GM13976 (cell line): ENCODE measurements around the gene GRAMD1B.
"Not testable (repeated sequence)": the region's sequence is repeated elsewhere in the genome, so short reads cannot be mapped to it uniquely, and the experiment has no call there.

Experiments
- DNase-seq: peaks from one replicate; pipeline ENCODE4 v3.0.0; 2012; ENCODE audit warnings: low spot score
- CTCF ChIP-seq: IDR thresholded peaks from 2 replicates; pipeline ENCODE4 v1.5.1; 2012; ENCODE audit warnings: borderline replicate concordance, mild to moderate bottlenecking; ENCODE audit not compliant: insufficient read depth; ENCODE audit errors: extremely low read depth, missing control alignments, control extremely low read depth
- in situ Hi-C: fragments of 300-500 bp; cut with MboI; formaldehyde crosslinking; loops from one replicate; pipeline ENCODE4 v1.12.0; 2022; ENCODE audit warnings: low sequenced_read_pairs, mixed read lengths, inconsistent platforms; ENCODE audit not compliant: unreplicated experiment

GRAMD1B gene

GRCh38 chr11:123451183-123451781, 21.2 kb downstream of the GRAMD1B start:
- DNase-seq, result no peak
- in situ Hi-C loops, result no loop called here
- no peak for TF ChIP-seq CTCF

DNA sequence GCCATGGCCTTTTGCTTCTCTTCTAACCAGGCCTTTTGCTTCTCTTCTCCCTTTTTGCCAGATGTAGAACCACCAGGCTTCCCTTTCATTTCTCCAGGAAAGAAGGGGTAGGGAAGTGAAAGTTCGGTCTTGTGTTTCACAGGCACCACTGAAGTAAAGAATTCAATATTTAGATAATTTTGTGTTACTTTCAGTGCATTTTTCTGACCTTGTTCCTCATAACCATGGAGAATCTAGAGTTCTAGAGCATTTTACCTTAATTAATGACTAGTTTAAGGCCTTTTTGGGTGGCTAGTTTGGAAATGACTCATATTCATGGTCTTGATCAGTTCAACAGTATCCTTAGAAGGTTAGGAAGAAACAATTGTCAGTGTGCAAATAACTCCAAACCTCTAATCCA, 22.7 kb downstream of the GRAMD1B start:
- TF ChIP-seq CTCF, result no peak
- DNase-seq, result no peak
- in situ Hi-C loops, result no loop called here

DNA sequence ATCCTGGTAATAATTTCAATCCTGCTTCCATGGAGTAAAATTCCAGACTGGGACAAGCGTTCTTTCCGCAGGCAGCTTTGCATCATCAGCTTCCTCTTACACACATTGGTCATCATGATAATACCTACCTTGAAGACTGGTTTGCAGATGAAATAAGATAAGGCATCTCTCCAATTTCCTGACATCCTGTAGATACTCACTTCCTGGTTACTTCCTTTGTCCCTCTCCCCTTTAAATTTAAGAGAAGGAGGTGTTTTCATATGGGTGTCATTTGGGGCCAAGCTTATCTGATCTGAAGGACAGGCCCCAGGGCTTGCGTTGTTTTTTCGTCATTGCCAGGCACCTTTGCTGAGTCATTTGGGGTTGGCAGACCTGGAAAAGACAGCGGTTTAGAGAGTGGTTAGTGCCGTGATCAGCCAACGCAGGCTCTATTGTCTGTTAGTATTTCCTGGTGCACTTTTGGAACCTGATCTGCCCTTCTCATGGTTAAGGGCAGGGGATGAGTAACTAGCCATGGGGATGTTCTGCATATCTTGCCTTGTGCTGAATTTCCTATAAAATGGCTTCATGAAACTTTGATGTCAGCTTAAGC, 24.1 kb downstream of the GRAMD1B start:
- DNase-seq, result no peak
- in situ Hi-C loops, result no loop called here
- no peak for TF ChIP-seq CTCF

DNA sequence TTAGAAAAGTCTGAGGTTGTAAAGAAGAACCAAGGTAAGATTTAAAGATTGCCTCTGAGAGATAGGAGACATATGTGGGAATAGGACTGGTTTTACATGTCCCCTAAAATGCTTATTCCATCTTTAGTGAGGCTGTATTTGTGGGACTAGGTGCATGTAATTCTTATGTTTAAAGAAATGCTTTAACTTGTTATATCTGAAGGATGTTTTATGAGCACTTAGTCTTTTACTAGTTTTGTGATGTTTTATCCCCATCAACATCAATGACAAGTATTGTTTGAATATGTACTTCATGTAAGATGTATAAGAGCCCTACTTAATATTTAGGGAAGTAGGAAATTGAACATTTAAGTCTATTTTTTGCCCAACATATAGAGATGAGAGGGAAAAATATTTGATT, 24.7 kb downstream of the GRAMD1B start:
- in situ Hi-C loops, result no loop called here
- no peak for DNase-seq
- no peak for TF ChIP-seq CTCF

DNA sequence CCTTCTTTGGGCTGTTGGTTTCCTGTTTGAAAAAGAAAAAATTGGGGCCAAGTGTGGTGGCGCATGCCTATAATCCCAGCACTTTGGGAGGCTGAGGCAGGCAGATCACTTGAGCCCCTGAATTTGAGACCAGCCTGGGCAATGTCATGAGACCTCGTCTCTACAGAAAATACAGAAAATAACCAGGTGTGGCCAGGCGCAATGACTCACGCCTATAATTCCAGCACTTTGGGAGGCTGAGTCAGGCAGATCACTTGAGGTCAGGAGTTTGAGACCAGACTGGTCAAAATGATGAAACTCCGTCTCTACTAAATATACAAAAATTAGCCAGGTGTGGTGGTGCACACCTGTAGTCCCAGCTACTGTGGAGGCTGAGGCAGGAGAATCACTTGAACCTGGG, 26.4 kb downstream of the GRAMD1B start:
- in situ Hi-C loops, DNase-seq: not testable (repeated sequence)

GRCh38 chr11:123457187-123457770, 27.2 kb downstream of the GRAMD1B start:
- no peak for TF ChIP-seq CTCF
- in situ Hi-C loops, result no loop called here
- DNase-seq, result no peak

DNA sequence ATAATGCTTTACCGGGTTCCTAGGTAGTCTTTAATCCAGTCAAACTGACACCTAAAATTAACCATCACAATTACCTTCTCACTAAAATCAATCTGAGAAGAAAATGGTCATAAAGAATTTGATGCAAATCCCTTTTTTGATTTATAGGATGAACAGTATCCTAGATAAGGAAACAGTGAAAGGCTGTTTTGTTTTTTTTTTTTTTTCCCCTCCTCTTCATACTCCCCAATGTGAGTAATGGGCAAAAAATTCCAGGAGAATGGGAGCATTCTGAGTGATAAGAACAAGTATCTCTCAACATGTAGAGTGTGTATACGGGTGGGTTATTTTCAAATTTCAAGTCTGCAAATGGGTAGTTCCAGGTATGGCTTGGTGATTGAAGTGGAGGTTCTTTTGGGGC, 28.4 kb downstream of the GRAMD1B start:
- in situ Hi-C loops, result no loop called here
- no peak for DNase-seq
- TF ChIP-seq CTCF, result no peak
